HG02973 (cell line): Measurements from ENCODE around the gene CEP112.

ENCODE experiments used
- ATAC-seq: cut with Tn5 transposase; IDR thresholded peaks from one replicate; pipeline ENCODE4 v1.9.1; 2021; ENCODE audit warnings: moderate library complexity; ENCODE audit not compliant: unreplicated experiment

Gene CEP112

GRCh38 chr17:65936013-65936412, 255.9 kb downstream of the CEP112 start:
- ATAC-seq = no peak

DNA sequence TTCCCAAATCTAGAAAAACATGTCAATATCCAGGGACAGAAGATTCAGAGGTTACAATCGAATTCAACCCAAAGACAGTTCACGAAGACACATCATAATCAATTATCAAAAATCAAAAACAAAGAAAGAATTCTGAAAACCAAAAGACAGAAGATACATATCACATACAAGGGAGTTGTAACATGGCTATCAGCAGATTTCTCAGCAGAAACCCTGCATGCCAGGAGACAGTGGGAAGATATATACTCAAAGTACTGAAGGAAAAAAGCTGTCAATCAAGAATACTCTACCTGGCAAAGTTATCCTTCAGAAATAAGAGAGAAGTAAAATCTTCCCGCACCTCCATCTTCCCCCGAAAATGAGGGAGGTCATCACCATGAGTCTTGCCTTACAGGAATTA, 258.6 kb downstream of the CEP112 start:
- no peak for ATAC-seq

GRCh38 chr17:65931246-65932149, 260.4 kb downstream of the CEP112 start:
- ATAC-seq = no peak

- ATAC-seq = no peak
These were observed 261.7 kb downstream of the CEP112 start for GRCh38 chr17:65930140-65930730.

DNA sequence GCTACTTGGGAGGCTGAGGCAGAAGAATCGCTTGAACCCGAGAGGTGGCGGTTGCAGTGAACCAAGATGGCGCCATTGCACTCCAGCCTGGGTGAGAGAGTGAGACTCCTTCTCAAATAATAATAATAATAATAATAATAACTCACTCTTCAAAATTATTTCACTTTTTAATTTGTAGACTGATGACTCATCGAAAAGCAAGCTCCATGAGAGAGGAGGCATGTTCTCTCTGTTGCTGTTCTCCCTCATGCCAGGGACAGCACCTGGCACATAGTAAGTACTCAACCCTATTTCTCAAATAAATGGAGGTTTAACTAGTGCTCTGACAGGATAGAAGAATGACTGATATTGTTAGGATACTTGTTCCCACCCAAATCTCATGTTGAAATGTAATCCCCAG, 265.3 kb downstream of the CEP112 start:
- ATAC-seq = no peak

GRCh38 chr17:65925606-65926307, 266.2 kb downstream of the CEP112 start:
- no peak for ATAC-seq

- ATAC-seq = no peak
These were observed 270.9 kb downstream of the CEP112 start for GRCh38 chr17:65920996-65921395.

DNA sequence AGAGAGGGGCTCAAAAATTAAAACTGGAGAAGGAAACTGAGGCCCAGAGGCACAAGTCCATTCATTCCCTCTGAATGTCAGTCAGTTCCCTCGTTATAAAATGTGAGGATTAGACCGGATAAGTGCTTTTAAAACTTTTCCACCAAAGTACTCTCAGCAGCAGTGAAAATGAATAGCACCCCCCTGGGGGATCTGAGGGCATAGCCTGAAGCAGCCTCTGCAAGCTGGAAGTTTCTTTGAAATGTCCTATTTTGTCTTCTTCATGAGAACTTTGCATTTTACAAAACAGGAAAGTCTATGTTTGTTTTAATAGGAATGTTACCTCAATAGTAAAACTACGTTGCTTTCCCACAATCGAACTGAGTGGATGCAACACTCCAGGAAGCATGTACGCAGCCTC, 273.0 kb downstream of the CEP112 start:
- no peak for ATAC-seq

- ATAC-seq = no peak
These were observed 273.4 kb downstream of the CEP112 start for GRCh38 chr17:65918500-65918899.

DNA sequence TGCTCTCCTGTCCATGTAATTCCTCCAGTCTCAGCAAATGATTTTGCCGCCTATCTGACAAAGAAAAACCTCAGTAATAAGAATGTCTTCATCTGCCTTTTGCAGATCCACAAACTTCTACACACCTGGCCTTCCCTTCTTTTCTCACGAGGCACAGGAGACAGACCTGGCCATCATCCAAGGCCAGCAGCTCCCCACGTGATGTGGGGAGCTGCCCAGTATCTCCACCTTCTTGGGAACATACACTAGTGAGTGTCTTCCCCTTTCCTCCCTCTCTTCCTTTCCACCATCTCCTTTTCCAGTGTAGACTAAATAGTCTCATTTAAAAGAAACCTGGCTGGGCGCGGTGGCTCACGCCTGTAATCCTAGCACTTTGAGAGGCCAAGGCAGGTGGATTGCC, 274.4 kb downstream of the CEP112 start:
- ATAC-seq = no peak

GRCh38 chr17:65916425-65916824, 275.5 kb downstream of the CEP112 start:
- ATAC-seq = no peak

DNA sequence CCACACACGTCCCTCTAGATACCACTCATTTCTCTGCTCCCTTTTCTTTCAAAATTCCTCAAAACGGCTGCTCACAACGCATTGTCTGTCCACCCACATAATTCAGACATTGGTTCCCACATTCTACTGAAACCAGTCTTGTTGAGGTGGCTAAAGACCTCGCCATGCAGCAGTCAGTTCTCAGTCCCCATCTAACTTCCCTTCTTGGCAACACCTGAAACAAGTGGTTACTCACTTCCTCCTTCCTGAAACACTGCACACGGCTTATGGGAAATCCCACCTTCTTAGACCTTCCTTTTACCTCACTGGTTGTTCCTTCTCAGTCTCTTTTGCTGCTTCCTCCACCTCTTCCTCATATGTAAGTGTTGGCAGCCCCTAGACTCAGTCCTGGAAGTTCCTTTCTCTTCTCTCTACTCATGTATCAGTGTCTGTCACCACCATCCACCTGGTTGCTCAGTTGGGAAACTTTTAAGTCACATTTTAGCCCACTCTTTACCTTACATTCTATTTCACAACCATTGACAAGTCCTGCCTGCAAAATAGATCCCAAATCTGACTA, 277.1 kb downstream of the CEP112 start:
- peak; percentile 98 for ATAC-seq

DNA sequence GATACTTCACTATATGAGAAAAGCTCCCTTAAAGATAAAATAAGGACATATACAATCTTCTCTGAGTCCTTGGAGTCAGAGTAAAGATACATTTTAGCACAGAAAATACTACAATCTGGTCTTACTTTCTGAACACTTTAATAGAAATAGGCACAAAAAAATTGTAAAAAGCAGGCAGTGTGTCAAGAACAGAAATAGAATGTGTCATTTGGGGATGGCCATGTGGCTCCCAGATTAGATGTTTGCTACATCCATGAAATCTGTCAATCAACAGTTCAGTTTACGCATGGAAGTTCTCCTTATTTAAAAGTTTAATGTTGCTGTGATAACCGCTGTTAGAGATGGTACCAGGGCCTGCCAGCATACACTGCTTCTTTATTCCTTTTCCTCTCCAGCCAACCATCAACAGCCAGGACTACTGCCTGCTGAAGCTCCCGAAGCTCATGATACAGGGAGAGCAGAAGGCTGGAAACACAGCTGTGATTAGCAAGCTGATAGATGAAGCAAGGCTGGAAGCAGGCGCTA, 278.5 kb downstream of the CEP112 start:
- no peak for ATAC-seq

- ATAC-seq = no peak
These were observed 281.1 kb downstream of the CEP112 start for GRCh38 chr17:65910836-65911235.

- no peak for ATAC-seq
These were observed 289.0 kb downstream of the CEP112 start for GRCh38 chr17:65902831-65903522.

DNA sequence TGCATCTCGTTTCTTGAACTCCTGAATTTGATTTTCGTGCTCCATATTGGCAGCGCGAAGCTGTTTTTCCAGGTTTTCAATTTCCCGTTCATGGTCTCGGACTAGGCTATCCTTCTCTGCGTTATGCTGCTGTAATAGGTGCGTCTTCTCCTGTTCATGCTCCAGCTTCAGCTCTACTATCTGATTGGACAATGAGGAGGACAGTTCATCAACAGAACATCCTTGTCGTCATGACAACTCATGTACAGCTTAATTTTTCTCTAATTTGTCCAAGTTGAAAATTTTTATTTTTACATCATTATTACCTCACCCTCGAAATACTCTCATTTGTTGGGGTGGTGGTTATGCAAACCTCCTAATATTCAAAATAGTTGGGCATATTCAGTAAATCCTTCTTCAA, 289.8 kb downstream of the CEP112 start:
- ATAC-seq = no peak

GRCh38 chr17:65901394-65901793, 290.5 kb downstream of the CEP112 start:
- ATAC-seq = no peak

DNA sequence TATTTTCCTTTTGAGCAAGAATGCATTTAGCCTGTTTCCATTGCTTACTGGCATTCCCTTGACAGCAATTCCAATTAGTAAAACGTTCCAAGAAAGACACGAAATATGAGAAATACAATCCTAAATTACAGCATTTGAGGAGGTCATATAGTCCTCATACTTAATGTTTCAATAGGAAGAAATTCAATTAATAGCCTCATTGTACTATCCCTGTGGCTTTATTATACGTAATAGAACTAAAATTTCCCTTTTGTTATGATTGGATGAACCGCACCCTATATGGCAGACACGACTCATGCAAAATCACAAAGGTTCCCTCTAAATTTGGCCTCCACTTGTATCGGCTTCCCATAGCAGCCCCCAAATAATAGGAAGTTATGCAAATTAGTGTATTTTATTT, 291.7 kb downstream of the CEP112 start:
- ATAC-seq = no peak

DNA sequence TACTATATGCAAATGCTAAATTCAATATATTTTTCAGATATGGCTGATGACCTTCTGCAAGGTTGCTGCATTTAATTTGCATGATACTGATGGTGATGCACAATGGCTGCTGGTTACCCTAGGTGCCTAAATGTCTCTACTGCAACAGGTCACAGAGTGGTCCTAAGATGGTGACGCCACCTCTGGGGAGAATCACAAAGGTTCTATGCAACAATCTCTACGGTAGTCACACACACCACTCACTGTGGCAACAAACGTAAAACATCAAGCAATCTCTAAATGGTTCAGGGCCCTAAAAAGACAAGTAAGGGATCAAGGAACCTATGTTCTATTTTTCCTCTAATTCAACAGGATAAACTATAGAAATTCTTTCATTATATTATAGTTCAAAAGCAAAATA, 293.3 kb downstream of the CEP112 start:
- ATAC-seq = no peak

GRCh38 chr17:65896889-65897288, 295.0 kb downstream of the CEP112 start:
- no peak for ATAC-seq

DNA sequence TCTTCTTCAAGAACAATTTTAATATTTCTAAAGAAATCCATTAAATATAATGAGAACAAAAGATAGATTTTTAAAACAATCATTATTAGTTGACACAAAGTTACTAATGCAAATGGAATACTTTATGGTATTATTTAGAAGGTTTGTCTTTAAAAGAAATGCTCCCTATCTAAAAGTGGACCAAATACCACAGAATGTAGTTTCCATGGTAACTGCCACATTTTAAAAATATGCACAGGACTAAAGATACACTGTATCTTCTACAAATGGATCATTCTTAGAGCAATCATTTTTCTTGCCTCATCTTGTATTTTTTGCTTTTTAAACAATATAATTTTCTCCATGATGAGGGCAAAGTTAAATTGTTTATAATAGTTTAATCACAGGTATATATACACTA, 296.0 kb downstream of the CEP112 start:
- ATAC-seq = no peak
